ENCODE results near the gene IL19.

Gene IL19

DNA sequence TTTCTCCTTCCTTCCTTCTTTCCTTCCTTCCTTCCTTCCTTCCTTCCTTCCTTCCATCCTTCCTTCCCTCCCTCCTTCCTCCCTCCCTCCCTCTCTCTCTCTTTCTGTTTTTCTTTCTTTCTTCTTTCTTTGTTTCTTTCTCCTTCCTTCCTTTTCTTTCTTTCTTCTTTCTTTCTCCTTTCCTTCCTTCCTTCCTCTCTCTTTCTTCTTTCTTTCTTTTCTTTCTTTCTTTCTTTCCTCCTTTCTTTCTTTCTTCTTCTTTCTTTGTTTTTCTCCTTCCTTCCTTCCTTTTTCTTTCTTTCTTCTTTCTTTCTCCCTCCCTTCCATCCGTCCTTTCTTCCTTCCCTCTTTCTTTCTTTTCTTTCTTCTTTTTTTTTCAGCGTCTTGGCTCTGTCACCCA is 18.1 kb upstream of the IL19 start:
- TF ChIP-seq EZH2 (IDR thresholded peaks at IDR 0.05; ENCODE audit: borderline replicate concordance, low read depth, low read length, severe bottlenecking) = no peak
- TF ChIP-seq, protein P1, sequence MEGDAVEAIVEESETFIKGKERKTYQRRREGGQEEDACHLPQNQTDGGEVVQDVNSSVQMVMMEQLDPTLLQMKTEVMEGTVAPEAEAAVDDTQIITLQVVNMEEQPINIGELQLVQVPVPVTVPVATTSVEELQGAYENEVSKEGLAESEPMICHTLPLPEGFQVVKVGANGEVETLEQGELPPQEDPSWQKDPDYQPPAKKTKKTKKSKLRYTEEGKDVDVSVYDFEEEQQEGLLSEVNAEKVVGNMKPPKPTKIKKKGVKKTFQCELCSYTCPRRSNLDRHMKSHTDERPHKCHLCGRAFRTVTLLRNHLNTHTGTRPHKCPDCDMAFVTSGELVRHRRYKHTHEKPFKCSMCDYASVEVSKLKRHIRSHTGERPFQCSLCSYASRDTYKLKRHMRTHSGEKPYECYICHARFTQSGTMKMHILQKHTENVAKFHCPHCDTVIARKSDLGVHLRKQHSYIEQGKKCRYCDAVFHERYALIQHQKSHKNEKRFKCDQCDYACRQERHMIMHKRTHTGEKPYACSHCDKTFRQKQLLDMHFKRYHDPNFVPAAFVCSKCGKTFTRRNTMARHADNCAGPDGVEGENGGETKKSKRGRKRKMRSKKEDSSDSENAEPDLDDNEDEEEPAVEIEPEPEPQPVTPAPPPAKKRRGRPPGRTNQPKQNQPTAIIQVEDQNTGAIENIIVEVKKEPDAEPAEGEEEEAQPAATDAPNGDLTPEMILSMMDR (IDR thresholded peaks at IDR 0.05; ENCODE audit: borderline replicate concordance, extremely low read depth, low read length, poor library complexity, severe bottlenecking) = no peak
- no peak overlapping the region for H3K27ac ChIP-seq (ENCODE audit: low read length)
- H3K4me1 ChIP-seq (ENCODE audit: insufficient read depth, low read length) = peaks cover 18% of the 10 kb centered on the region
- H4K20me1 ChIP-seq (ENCODE audit: insufficient read depth, low read length) = no peaks in the 10 kb centered on the region
- no peak overlapping the region for H3K9ac ChIP-seq (ENCODE audit: low read depth, low read length)
- DNase-seq (no peak), ATAC-seq (ENCODE audit: insufficient read depth, low read depth) (no peak)
- no peaks in the 10 kb centered on the region for H3K27me3 ChIP-seq (ENCODE audit: insufficient read depth, low read length, poor library complexity)
- H3K36me3 ChIP-seq (ENCODE audit: insufficient read depth, low read length) = no peaks in the 10 kb centered on the region
- no peaks in the 10 kb centered on the region for H3K79me2 ChIP-seq (ENCODE audit: insufficient read depth, low read length)
- H3K4me2 ChIP-seq (ENCODE audit: insufficient read depth, low read length) = no peak overlapping the region
- no peak overlapping the region for H2AFZ ChIP-seq (ENCODE audit: low read depth, low read length)
- H3K4me3 ChIP-seq (ENCODE audit: low read depth in 1 of 2, low read length in 2 of 2) = no peak overlapping the region
- H3K9me3 ChIP-seq (ENCODE audit: insufficient read depth, low read length, severe bottlenecking) = no peaks in the 10 kb centered on the region

DNA sequence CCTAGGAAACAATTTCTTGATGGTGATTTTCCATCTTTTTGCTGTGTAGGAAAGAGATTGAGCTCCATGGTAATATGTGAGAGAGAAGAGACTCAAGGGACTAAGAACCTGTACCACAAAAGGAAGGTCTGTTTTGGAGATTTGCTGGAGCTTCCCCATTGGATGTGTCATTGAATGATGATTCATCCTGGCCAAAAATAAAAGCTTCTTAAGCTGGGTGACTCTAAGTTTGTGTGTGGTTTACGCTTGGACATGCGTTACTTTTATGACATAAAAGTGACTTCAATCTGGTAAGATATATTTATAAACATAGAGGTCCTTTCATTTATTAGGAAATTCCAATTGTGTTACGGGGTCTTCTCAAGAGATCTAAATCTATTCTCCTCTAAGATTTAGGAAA is 17.4 kb upstream of the IL19 start:
- DNase-seq (no peak), ATAC-seq (ENCODE audit: insufficient read depth, low read depth) (no peak)
- H3K27ac ChIP-seq (ENCODE audit: low read length) = no peak overlapping the region

DNA sequence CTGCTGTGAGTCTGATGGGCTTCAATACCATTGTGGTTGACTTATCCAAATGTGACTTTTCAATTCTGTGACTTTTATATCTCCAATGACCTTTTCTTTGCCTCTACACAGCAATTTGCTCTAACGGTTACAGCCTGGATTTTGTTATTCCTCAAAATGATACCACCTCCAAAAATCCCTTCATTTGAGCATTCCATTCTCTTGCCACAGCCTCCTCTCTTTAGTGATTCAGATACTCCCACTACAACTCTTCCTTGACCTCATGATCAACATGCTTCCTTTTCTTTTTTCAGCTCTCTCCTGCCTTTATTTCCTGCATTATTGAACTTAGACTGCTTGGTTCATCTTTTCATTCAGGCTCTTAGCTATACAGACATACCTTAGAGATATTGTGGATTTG is 16.6 kb upstream of the IL19 start:
- DNase-seq (no peak), ATAC-seq (ENCODE audit: insufficient read depth, low read depth) (no peak)
- Histone ChIP-seq H3K4me3 (ENCODE audit: low read depth in 1 of 2, low read length in 2 of 2) (no peak overlapping the region), H3K9me3 (ENCODE audit: insufficient read depth, low read length, severe bottlenecking) (no peaks in the 10 kb centered on the region), H3K27me3 (ENCODE audit: insufficient read depth, low read length, poor library complexity) (no peaks in the 10 kb centered on the region), H3K9ac (ENCODE audit: low read depth, low read length) (no peak overlapping the region), H3K4me1 (ENCODE audit: insufficient read depth, low read length) (peaks cover 33% of the 10 kb centered on the region), H2AFZ (ENCODE audit: low read depth, low read length) (no peak overlapping the region), H3K79me2 (ENCODE audit: insufficient read depth, low read length) (no peaks in the 10 kb centered on the region), H4K20me1 (ENCODE audit: insufficient read depth, low read length) (no peaks in the 10 kb centered on the region), H3K36me3 (ENCODE audit: insufficient read depth, low read length) (no peaks in the 10 kb centered on the region), H3K4me2 (ENCODE audit: insufficient read depth, low read length) (no peak overlapping the region), H3K27ac (ENCODE audit: low read length) (no peak overlapping the region)
- no peak for TF ChIP-seq EZH2 (IDR thresholded peaks at IDR 0.05; ENCODE audit: borderline replicate concordance, low read depth, low read length, severe bottlenecking)
- TF ChIP-seq, protein P1 (IDR thresholded peaks at IDR 0.05; ENCODE audit: borderline replicate concordance, extremely low read depth, low read length, poor library complexity, severe bottlenecking) = no peak

More for the DNA sequence above, 17.4 kb upstream of the IL19 start:
- Histone ChIP-seq H3K79me2 (ENCODE audit: insufficient read depth, low read length) (no peaks in the 10 kb centered on the region), H4K20me1 (ENCODE audit: insufficient read depth, low read length) (no peaks in the 10 kb centered on the region), H3K4me3 (ENCODE audit: low read depth in 1 of 2, low read length in 2 of 2) (no peak overlapping the region), H3K27me3 (ENCODE audit: insufficient read depth, low read length, poor library complexity) (no peaks in the 10 kb centered on the region), H3K9me3 (ENCODE audit: insufficient read depth, low read length, severe bottlenecking) (no peaks in the 10 kb centered on the region), H3K4me2 (ENCODE audit: insufficient read depth, low read length) (no peak overlapping the region), H3K4me1 (ENCODE audit: insufficient read depth, low read length) (peaks cover 25% of the 10 kb centered on the region), H3K36me3 (ENCODE audit: insufficient read depth, low read length) (no peaks in the 10 kb centered on the region), H3K9ac (ENCODE audit: low read depth, low read length) (no peak overlapping the region), H2AFZ (ENCODE audit: low read depth, low read length) (no peak overlapping the region)
- no peak for TF ChIP-seq EZH2 (IDR thresholded peaks at IDR 0.05; ENCODE audit: borderline replicate concordance, low read depth, low read length, severe bottlenecking)
- TF ChIP-seq, protein P1 (IDR thresholded peaks at IDR 0.05; ENCODE audit: borderline replicate concordance, extremely low read depth, low read length, poor library complexity, severe bottlenecking) = no peak
